Bone marrow (tissue), 2 donors: ENCODE data around the gene SHISAL2A.
A peak's percentile ranks its signal among the peaks of the same experiment; 100 is the strongest.

Source experiments
- DNase-seq, 2 donors: peaks; one replicate each; lab custom pipeline; 2025; lab: John Stamatoyannopoulos, UW

The SHISAL2A gene

DNA sequence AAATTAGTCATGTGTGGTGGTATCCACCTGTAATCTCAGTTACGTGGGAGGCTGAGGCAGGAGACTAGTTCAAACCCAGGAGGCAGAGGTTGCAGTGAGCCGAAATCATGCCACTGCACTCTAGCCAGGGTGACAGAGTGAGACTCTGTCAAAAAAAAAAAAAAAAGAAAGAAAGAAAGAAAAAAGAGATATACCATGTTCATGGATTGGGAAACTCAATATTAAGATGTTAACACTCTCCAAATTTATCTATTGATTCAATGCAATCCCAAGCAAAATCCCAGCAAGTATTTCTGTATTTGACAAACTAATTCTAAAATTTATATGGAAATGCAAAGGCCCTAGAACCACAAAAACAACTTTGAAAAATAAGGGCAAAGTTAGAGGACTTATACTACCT, 11.0 kb upstream of the SHISAL2A start:
- DNase-seq: no peak

DNA sequence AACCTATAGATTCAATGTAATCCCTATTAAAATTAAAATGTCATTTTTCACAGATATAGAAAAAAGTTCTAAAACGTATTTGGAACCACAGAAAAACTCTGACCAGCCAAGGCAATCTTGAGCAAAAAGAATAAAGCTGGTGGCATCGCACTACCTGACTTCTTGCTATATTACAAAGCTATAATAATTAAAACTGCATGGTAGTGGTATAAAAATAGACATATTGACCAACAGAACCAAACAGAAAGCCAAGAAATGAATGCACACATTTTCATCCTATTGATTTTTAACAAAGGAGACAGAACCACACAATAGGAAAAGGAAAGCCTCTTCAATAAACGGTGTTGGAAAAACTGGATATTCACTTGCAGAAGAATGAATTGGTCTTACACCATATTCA, 9.2 kb upstream of the SHISAL2A start:
- no peak for DNase-seq

DNA sequence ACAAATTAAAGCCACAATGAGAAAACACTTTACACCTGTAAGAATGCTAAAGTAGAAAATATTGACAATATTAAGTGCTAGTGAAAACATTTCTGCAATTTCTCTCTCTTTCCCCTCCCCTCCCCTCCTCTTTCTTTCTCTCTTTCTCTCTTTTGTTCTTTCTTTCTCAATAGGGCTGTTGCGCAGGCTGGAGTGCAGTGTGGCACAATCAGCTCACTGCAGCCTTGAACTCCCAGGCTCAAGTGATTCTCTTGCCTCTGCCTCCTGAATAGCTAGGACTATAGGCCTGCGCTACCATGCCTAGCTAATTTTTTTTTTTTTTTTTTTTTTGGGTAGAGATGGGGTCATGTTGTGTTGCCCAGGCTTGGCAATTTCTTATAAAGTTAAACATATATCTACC, 5.9 kb upstream of the SHISAL2A start:
- DNase-seq: no peak

DNA sequence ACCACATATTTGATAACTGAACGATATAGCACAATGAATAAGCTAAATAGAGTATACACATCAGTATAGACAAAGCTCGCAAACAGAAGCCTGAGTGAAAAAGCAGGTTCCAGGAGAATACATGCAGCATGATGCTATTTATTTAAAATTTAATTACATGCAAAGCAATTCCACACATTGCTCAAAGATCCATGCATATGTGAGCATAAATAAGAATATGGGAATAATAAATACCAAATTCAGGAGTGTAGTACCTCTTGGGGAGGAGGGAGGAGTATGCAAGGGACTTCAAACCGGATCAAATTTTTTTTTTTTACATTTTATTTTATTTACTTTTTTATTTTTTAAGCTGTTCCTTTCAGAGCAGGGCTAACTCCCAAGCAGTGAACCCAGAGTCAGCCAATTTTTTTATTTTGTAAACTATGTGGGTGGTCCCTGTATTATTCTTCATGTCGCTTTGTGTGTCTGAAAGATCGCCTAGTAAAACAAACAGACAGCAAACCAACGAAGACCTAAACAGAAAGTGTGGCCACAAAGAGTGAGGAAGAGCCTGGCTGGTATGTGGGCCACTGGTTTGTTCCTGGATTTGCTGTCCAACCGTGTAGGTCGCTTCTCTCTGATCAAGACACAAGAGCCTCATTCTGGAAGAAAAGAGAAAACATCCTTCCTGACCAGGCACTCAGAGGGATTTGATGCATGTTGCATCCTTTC, 4.2 kb upstream of the SHISAL2A start:
- no peak for DNase-seq

DNA sequence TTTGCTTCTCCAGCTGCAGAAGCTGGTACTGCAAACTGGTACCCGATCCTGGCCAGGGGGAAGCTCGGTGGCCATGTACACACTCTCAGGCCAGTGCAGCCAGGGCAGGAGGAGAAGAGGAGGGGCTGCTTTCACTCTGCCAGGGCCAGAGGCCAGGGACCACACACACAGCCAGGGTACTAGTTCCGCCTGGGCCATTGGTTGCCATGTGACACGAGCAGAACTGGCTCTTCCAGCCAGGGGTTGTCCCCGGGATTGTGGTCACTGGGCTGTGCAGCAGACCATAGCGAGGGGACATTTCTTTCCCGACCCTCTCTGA, 3.7 kb upstream of the SHISAL2A start:
- DNase-seq: no peak

DNA sequence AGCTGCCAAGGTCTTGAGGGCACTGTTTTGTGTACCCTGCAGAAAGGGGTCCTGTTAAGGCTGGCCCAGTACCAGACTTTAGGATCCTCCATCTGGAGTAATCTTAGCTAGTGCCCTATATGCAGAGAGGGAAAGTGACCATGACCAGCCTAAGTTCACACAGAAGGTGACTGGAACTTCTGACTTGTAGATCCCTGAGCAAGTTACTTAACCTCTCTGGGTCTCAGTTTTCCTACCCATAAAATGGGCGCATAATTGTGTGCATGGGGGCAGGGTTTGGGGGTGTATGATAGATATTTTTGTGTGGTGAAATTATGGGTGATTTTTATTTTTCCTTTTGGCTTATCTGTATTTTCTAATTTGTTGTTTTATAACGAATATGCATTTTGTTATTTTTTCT, 3.3 kb upstream of the SHISAL2A start:
- DNase-seq: no peak

DNA sequence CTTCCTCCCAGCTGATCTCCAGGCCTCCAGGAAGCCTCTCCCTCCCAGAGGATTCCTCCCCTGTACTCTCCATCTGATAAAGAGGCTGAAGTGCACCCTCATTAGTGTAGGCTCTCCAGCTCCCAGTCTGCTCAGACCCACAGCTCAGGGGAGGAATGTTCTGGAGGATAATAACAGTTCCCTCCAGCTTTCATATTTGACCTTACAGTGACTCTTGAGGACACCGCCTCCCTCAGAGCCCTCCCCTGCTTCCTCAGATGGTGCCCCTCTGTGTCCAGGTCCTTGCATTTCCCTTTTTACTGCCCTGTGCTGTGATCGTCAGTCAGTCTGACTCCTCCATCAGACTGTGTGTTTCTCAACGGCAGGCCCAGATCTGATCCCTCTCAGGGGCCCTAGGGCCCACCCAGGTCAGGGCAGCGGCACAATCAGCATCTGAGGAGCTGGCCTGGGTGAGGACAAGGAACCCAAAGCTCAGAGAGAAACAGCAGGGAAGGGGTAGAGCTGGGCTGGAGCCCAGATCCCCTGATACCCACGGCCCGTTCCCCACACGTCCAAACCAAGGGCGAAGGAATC, 1.1 kb upstream of the SHISAL2A start:
- DNase-seq: no peak

DNA sequence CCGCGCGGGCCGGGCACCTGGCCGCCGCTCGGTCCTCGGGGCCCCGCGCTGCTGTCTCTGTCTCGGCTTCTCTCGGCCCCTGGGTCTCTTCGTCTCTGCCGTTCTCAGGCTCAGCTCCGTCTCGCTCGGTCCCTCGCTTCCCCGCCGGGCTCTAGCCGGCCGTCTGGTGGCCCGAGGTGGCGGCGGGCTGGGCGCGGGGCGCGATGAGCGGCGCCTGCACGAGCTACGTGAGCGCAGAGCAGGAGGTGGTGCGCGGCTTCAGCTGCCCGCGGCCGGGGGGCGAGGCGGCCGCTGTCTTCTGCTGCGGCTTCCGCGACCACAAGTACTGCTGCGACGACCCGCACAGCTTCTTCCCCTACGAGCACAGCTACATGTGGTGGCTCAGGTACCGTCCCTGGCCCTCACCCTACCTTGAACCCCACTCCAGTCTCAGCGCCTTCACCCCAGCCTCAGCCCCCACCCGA, 355 bp downstream of the SHISAL2A start:
- no peak for DNase-seq

DNA sequence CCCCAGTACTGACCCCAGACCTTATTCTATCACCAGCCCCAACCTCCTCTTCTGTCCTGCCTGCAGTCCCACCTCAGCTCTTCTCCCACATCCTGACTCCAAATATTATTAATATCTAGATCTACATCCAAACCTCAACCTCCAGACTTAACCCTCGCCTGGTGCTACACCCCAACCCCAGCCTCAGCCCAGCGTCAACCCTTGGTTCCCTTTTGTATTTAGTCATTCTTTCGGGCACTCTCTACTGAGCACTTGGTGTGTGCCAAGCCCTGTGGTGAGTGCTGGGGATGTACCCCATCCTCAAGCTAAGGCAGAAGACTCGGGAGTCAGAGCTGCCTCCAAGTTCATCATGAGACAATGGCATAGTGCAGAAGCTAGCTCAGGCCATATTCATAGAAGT, 1.1 kb downstream of the SHISAL2A start:
- DNase-seq: no peak

DNA sequence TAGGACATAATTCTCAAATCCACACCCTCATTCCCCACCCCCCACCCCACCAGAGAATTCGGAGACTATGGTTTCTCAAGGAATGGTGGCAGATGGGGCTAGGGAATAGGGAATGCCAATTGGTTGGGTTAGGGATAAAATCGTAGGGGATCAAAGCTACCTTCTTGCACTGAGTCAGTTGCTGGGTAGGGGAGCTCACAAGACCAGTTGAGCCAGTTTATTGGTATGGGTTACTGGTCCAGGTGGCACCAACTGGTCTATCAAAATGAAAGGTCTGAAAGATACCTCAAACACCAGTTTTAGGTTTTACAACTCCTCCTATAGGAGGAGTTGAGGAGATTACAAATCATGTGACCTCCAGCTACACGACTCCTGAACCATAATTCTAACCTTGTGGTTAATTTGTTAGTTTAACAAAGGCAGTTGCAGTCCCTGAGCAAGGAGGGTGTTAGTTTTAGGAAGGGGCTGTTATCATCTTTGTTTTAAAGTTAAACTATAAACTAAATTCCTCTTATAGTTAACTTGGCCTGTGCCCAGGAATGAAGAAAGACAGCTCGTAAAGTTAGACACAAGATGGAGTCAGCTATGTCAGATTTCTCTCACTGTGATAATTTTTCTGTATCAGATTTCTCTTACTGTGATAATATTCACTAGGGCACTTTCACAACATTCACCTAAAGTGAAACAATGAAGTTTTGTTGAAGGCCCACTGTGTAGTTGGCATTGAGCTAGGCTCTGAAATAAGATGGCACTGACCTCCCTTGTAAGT, 2.5 kb downstream of the SHISAL2A start:
- DNase-seq: no peak

DNA sequence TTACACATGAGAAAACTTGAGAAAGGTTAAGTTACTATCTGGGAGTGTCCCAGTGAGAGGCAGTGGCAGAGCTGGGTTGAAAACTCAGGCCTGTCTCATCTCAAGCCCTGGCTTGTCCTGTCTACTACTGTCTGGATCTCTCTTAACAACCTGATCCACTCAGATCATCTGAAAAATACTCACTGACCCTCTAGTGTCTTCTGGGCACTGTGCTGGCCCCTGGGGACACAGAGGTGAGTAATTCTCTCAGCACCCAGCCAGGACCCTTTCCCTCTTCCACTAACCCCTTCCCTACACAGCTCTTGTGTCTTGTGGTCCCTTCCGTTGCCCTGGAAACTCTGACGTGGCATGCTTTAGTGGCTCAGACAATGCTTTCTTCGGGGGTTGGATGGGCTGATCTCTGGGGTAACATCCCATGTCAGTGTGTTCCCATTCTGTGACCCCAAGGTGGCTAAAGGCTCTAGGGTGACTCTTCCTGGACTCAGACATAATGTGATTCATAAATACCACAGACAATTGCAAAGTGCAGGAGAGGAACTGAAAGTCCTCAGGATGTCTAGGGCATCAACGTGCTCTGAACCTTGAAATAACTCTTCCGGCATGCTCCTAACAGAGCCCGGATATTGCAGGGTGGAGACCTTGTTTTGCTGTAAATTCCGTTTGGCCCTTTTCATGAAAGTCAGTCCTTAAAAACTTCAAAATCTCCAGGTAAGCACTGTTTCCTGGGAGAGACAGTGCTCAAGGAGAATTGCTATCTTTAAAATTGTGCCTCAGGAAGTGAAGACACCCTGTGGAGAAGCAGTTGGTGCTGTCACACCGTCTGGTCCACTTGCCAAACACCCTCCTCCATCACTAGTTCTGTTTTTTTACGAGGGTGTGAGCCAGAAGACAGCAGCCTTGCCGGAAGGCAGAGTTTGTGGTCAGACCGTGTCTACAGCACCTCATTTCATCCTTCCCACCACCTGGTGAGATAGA, 4.0 kb downstream of the SHISAL2A start:
- peak in 1 of 2 donors; percentile 74 for DNase-seq

DNA sequence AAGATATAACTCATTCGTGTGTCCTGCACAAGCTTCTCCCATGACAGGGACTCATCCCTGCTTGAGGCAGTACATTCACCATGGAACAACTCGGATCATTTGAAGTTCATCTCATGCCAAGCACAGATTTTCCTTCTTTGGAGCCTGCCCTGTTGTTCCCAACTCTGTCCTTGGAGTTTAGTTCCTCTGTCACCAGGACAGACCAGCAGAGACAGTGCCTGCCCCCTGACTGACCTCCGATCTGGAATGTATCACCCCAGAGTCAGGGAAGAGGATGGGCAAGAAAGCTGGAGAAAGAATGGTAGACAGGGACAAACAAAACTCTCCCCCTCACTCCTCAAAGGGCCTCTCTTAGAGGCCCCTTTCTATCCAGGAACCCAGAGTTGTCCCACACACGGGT, 5.0 kb downstream of the SHISAL2A start:
- DNase-seq: no peak

DNA sequence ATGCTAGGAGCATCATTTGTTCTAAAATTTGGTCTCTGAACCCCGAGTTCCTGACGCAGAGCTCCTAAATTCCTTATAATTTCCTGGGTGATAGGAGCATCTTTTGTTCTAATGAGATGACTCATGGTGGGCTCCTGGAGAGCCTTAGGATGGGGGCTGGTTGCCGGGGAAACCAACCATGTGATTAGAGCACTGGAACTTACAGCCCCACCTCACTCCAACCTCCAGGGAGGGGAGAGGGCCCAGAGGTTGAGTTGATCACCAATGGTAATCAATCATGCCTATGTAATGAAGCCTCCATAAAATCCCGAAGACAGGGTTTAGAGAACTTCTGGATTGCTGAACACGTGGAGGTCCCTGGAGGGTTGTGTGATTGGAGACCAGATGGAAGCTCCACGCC, 7.7 kb downstream of the SHISAL2A start:
- DNase-seq: no peak

DNA sequence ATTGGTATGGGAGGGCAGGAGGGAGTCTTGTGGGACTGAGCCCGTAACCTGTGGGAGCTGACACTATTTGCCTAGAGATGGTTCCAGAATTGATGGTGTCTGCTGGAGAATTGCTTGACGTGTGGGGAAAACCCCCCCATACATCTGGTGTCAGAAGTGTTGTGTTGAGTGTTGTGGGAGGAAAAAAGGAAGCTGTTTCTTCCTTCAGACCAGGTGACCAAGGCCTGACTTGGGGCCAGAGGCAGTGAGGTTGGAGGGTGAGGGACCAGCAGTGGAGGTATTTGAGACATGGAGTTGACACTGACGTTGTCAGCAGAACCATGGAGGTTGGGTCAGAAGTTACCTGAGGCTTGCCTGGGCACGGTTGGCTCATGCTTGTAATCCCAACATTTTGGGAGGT, 8.3 kb downstream of the SHISAL2A start:
- no peak for DNase-seq

DNA sequence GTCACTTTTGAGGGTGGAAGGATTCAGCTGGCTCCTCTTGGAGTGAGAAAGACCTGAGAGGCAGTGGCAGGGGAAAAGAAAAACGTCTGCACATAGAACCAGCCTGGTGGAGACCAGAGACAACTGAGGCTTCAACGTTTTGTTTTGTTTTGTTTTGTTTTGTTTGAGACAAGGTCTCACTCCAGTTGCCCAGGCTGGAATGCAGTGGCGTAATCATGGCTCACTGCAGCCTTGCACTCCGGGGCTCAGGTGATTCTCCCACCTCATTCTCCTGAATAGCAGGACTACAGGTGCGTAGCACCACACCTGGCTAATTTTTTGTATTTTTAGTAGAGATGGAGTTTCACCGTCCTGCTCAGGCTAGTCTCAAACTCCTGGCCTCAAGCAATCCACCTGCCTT, 12.3 kb downstream of the SHISAL2A start:
- DNase-seq: no peak

DNA sequence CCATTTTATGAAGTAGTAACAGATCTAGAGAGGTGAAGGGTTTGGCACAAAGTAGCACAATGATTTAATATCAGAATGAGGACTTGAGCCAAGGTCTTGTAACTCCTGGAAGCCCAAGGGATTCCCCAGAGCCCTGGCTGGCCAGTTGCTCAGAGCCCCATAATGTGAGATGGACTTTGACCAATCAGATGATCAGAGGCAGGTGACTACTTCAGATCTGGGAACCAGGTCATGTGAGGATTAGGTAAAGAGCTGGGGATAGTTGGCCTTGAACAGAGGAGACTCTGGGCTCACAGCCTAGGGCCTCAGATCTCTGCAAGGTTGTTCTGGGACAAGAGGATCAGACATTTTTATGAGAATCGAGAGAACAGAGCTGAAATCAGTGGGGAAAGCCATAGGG, 18.9 kb downstream of the SHISAL2A start:
- DNase-seq: no peak

DNA sequence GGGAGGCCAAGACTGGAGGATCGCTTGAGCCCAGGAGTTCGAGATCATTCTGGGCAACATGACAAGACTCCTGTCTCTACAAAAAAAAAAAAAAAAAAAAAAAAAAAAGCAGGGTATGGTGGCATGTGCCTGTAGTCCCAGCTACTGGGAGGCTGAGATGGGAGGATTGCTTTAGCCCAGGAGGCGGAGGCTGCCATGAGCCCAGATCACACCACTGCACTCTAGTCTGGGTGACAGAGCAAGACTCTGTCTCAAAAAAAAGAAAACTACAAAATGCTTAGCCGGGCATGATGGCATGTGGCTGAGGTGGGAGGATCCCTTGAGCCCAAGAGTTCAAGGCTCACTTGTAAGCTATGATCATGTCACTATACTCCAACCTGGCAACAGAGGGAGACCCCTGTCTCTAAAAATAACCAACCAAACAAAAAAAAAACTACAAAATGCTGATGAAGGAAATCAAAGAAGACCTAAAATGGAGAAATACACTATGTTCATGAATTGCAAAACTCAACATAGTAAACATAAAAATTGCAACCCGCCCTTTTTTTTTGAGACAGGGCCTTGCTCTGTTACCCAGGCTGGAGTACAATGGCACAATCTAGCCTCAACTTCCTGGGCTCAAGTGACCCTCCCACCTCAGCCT, 20.4 kb downstream of the SHISAL2A start:
- no peak for DNase-seq

DNA sequence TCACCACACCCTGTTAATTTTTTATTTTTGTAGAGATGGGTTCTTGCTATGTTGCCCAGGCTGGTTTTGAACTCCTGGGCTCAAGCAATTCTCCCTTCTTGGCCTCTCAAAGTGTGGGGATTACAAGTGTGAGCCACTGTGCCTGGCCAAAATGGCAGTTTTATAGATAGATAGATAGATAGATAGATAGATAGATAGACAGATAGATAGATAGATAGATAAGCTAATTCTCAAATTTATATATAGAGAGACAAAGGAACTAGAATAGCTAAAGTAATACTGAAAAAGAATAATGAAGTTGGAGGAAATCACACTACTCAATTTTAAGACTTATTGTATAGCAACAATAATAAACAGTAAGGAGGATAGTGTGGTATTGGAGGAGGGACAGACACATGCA, 21.1 kb downstream of the SHISAL2A start:
- DNase-seq: no peak

DNA sequence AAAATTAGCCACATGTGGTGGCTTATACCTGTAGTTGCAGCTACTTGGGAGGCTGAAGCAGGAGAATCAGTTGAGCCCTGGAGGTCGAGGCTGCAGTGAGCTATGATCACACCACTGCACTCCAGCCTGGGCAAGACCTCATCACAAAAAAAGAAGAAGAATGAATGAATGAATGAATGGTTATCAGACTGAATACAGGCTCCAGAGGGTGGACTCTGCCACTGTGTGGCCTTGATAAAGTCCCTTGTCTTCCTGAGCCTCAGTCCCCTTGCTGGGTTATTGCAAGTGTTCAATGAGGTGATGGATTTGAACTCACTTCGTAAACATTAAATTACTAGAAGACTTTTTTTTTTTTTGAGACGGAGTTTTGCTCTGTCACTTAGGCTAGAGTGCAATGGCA, 24.7 kb downstream of the SHISAL2A start:
- no peak for DNase-seq

DNA sequence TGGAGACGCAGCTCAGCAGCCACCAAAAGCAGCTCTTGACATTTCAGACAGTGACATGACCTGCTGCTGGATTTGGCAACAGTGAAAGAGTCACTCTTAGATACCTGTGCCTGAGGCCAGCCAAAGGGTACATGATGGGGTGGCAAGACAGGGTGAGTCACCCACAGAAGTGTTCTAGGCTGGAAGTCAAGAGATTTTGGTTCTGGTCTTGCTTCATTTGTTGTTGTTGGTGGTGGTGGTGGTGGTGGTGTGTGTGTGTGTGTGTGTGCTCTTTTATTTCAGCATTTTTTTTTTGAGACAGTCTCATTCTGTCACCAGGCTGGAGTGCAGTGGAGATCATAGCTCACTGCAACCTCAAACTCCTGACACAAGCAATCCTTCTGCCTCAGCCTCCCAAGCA, 25.8 kb downstream of the SHISAL2A start:
- no peak for DNase-seq

DNA sequence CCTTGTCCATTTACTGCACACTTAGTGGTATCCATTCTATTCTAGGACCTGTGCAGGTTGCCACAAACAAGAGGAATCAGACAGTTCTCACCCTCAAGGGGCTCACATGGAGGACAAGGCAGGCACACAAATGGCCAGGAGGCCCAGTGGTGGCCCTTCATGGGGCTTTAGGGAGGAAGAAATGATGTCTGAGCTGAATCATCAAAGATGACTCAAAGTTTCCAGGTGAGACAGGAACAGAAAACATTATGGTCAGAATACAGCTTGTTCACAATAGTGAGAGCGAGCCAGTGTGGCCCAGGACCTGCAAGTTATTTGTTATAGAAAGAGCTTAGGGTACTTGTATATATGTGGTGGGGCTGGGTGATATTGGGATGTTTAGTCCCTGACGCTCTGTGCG, 26.4 kb downstream of the SHISAL2A start:
- DNase-seq: no peak
